ENCODE measurements around the gene PROSER2. TPM values are rescaled to one million over a fixed set of nuclear protein-coding genes. Genes with fewer than 3 reads are reported as not detected.

The PROSER2 gene
- total and polyA plus RNA-seq, 9 of the 15 experiments (the other 6 are each of a cell fraction or from before 2014, with no cell fraction given): 0.62 to 14.8 (median 2.9) TPM

DNA sequence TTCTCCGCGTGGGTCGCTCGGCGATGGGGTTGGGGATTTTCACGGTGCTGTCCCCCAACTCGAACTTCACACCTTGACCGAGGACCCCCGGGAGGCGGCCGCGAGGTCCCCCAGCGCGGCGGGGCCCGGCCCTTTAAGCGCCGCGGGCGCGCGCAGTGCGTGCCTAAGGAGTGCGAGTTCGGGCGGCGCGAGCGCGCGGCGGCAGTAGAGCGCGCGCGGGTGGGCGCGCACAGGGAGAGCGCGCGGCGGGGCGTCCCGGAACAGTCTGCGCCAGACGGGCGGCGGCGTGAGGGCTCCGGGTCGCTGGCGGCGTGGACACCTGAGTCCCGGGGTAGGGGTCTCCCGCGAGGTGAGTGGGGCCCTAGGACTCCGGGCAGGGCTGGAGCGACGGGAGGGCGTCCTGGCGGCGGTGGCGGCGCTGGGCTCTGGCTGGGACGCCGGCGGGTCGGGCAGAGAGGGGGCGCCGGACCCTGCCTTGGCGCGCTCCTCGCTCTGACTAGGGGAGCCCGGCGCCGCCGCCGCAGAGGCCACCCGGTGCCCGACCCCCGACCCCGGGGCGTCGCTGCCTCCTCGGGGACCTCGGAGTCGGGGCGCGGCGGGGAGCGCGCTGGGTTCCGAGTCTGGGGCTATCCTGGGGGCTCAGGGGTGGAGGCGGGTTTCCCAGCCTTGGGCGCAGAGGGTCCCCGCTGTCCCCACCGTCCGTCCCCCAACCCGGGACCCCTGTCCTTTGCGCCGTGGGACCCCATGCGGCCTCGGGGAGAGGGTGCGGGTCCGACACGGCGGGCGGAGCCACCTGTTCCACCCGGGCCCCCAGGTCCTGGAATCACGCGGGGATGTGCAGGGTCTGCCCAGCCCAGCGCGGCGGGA lies at the start of gene PROSER2 (continued):
- peak; percentile 65 for TF ChIP-seq TBP (optimal IDR thresholded peaks at IDR 0.05; ENCODE audit: low read depth, low read length)
- no peak for TF ChIP-seq ZNF311 (CRISPR knock-in tag; IDR thresholded peaks at IDR 0.05)
- TF ChIP-seq, protein P1, sequence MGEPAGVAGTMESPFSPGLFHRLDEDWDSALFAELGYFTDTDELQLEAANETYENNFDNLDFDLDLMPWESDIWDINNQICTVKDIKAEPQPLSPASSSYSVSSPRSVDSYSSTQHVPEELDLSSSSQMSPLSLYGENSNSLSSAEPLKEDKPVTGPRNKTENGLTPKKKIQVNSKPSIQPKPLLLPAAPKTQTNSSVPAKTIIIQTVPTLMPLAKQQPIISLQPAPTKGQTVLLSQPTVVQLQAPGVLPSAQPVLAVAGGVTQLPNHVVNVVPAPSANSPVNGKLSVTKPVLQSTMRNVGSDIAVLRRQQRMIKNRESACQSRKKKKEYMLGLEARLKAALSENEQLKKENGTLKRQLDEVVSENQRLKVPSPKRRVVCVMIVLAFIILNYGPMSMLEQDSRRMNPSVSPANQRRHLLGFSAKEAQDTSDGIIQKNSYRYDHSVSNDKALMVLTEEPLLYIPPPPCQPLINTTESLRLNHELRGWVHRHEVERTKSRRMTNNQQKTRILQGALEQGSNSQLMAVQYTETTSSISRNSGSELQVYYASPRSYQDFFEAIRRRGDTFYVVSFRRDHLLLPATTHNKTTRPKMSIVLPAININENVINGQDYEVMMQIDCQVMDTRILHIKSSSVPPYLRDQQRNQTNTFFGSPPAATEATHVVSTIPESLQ (CRISPR knock-in tag; IDR thresholded peaks at IDR 0.05): no peak
- TF ChIP-seq, protein P2, sequence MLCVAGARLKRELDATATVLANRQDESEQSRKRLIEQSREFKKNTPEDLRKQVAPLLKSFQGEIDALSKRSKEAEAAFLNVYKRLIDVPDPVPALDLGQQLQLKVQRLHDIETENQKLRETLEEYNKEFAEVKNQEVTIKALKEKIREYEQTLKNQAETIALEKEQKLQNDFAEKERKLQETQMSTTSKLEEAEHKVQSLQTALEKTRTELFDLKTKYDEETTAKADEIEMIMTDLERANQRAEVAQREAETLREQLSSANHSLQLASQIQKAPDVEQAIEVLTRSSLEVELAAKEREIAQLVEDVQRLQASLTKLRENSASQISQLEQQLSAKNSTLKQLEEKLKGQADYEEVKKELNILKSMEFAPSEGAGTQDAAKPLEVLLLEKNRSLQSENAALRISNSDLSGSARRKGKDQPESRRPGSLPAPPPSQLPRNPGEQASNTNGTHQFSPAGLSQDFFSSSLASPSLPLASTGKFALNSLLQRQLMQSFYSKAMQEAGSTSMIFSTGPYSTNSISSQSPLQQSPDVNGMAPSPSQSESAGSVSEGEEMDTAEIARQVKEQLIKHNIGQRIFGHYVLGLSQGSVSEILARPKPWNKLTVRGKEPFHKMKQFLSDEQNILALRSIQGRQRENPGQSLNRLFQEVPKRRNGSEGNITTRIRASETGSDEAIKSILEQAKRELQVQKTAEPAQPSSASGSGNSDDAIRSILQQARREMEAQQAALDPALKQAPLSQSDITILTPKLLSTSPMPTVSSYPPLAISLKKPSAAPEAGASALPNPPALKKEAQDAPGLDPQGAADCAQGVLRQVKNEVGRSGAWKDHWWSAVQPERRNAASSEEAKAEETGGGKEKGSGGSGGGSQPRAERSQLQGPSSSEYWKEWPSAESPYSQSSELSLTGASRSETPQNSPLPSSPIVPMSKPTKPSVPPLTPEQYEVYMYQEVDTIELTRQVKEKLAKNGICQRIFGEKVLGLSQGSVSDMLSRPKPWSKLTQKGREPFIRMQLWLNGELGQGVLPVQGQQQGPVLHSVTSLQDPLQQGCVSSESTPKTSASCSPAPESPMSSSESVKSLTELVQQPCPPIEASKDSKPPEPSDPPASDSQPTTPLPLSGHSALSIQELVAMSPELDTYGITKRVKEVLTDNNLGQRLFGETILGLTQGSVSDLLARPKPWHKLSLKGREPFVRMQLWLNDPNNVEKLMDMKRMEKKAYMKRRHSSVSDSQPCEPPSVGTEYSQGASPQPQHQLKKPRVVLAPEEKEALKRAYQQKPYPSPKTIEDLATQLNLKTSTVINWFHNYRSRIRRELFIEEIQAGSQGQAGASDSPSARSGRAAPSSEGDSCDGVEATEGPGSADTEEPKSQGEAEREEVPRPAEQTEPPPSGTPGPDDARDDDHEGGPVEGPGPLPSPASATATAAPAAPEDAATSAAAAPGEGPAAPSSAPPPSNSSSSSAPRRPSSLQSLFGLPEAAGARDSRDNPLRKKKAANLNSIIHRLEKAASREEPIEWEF (CRISPR knock-in tag; IDR thresholded peaks at IDR 0.05): no peak
- TF ChIP-seq GATAD2B (IDR thresholded peaks at IDR 0.05; ENCODE audit: borderline replicate concordance): peak; percentile 68; the same call in 1 of the 2 replicates
- TF ChIP-seq ZFX (CRISPR knock-in tag; IDR thresholded peaks at IDR 0.05): peak; percentile 30; the same call in 1 of the 2 replicates
- TF ChIP-seq MAZ (CRISPR knock-in tag; conservative IDR thresholded peaks at IDR 0.05 in 1 of 2, IDR thresholded peaks at IDR 0.05 in 1 of 2): peak in 1 of 2 experiments; percentile 69; a peak in 1 of 4 replicates
- peak; percentile 71 to 77; a peak in 2 of 4 replicates for TF ChIP-seq NONO (IDR thresholded peaks at IDR 0.05; ENCODE audit: low read depth in 2 of 2, low read length in 1 of 2)
- TF ChIP-seq, protein P3, sequence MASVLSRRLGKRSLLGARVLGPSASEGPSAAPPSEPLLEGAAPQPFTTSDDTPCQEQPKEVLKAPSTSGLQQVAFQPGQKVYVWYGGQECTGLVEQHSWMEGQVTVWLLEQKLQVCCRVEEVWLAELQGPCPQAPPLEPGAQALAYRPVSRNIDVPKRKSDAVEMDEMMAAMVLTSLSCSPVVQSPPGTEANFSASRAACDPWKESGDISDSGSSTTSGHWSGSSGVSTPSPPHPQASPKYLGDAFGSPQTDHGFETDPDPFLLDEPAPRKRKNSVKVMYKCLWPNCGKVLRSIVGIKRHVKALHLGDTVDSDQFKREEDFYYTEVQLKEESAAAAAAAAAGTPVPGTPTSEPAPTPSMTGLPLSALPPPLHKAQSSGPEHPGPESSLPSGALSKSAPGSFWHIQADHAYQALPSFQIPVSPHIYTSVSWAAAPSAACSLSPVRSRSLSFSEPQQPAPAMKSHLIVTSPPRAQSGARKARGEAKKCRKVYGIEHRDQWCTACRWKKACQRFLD (CRISPR knock-in tag; IDR thresholded peaks at IDR 0.05): peak; percentile 91
- TF ChIP-seq, protein P4, sequence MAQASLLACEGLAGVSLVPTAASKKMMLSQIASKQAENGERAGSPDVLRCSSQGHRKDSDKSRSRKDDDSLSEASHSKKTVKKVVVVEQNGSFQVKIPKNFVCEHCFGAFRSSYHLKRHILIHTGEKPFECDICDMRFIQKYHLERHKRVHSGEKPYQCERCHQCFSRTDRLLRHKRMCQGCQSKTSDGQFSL (CRISPR knock-in tag; IDR thresholded peaks at IDR 0.05): peak; percentile 64; the same call in 1 of the 2 replicates
- TF ChIP-seq, protein P4 (tag; IDR thresholded peaks at IDR 0.05): no peak
- no peak for TF ChIP-seq NR2C2 (CRISPR knock-in tag; IDR thresholded peaks at IDR 0.05)
- TF ChIP-seq NR2C2 (tag; IDR thresholded peaks at IDR 0.05): peak; percentile 41
- TF ChIP-seq ZNF121 (CRISPR knock-in tag; conservative IDR thresholded peaks at IDR 0.05): 0 out of 2 replicates have a peak, but pooled peaks have one; percentile 1
- TF ChIP-seq, protein P5, sequence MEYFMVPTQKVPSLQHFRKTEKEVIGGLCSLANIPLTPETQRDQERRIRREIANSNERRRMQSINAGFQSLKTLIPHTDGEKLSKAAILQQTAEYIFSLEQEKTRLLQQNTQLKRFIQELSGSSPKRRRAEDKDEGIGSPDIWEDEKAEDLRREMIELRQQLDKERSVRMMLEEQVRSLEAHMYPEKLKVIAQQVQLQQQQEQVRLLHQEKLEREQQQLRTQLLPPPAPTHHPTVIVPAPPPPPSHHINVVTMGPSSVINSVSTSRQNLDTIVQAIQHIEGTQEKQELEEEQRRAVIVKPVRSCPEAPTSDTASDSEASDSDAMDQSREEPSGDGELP (CRISPR knock-in tag; IDR thresholded peaks at IDR 0.05; ENCODE audit: borderline replicate concordance): 0 out of 2 replicates have a peak, but pooled peaks have one; percentile 19
